Measurements from ENCODE around the gene HAND1. TPM values are rescaled to one million over a fixed set of nuclear protein-coding genes. Genes with fewer than 3 reads are reported as not detected.
A peak's percentile ranks its signal among the peaks of the same experiment; 100 is the strongest.

Gene HAND1
- total and polyA plus RNA-seq, 9 of the 15 experiments (the other 6 are each of a cell fraction or from before 2014, with no cell fraction given): not detected

DNA sequence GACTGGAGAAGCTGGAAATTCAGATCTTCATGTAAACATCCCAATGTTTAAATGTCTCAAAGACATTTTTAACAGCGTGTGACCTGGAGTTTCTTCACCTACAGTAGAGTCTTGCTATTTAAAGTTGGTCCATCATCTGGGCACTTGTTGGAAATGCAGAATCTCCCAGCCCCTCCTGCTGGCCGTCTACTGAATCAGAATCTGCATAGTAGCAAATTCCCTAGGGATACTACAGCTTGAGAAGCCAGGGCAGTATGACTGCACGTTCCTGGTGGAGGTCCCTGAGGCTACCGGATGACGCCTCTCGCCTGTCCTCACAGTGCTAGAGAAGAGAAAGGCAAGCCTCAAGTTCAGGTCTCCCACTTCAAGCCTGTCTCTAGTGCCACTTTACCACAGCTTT, 16.5 kb downstream of the HAND1 start:
- Histone ChIP-seq H3K27me3 (ENCODE audit: control insufficient read depth in 2 of 2, insufficient read depth in 2 of 2, low read length in 2 of 2) (peaks cover 2 to 10% of the 10 kb centered on the region in 2 experiments; a peak in 4 of 5 replicates), H3K27ac (ENCODE audit: extremely low read depth, low read depth, low read length) (no peak overlapping the region), H3K9me1 (ENCODE audit: control insufficient read depth, insufficient read depth, low read length) (no peaks in the 10 kb centered on the region), H2AFZ (ENCODE audit: low read depth, low read length) (no peak overlapping the region), H3K4me2 (ENCODE audit: insufficient read depth, low read length) (no peak overlapping the region), H3K4me1 (replicated peaks in 1 of 2; ENCODE audit: control insufficient read depth in 2 of 2, insufficient read depth in 2 of 2, low read length in 2 of 2) (no peaks in the 10 kb centered on the region), H3K79me2 (ENCODE audit: control insufficient read depth, insufficient read depth, low read length) (no peaks in the 10 kb centered on the region), H3K9me3 (replicated peaks; ENCODE audit: control insufficient read depth, insufficient read depth, low read depth, low read length) (no peaks in the 10 kb centered on the region; the same call in 1 of the 2 replicates), H3K36me3 (ENCODE audit: control insufficient read depth, insufficient read depth, low read length) (peaks cover 4% of the 10 kb centered on the region; the same call in 2 of the 3 replicates), H4K20me1 (replicated peaks; ENCODE audit: control insufficient read depth, insufficient read depth, low read length) (no peaks in the 10 kb centered on the region), H3K4me3 (no peak overlapping the region), H3K9ac (ENCODE audit: insufficient read depth in 1 of 2, low read depth in 2 of 2, low read length in 2 of 2) (no peak overlapping the region)
- CTCF ChIA-PET (ENCODE audit: low intra/inter-chr PET ratio): no interaction called here
- BruUV-seq (replicated peaks): no TSS peak
- TF ChIP-seq, protein P1, sequence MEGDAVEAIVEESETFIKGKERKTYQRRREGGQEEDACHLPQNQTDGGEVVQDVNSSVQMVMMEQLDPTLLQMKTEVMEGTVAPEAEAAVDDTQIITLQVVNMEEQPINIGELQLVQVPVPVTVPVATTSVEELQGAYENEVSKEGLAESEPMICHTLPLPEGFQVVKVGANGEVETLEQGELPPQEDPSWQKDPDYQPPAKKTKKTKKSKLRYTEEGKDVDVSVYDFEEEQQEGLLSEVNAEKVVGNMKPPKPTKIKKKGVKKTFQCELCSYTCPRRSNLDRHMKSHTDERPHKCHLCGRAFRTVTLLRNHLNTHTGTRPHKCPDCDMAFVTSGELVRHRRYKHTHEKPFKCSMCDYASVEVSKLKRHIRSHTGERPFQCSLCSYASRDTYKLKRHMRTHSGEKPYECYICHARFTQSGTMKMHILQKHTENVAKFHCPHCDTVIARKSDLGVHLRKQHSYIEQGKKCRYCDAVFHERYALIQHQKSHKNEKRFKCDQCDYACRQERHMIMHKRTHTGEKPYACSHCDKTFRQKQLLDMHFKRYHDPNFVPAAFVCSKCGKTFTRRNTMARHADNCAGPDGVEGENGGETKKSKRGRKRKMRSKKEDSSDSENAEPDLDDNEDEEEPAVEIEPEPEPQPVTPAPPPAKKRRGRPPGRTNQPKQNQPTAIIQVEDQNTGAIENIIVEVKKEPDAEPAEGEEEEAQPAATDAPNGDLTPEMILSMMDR (IDR thresholded peaks at IDR 0.05 in 2 of 3, conservative IDR thresholded peaks at IDR 0.05 in 1 of 3; ENCODE audit: insufficient read depth in 2 of 3, low read depth in 1 of 3, low read length in 3 of 3): peak; percentile 12 to 46 (median 18); a peak in 2 of 6 replicates
- TF ChIP-seq RAD21 (CRISPR knock-in tag; conservative IDR thresholded peaks at IDR 0.05 in 1 of 2, IDR thresholded peaks at IDR 0.05 in 1 of 2): peak in 1 of 2 experiments; percentile 31; a peak in 2 of 4 replicates
- TF ChIP-seq KDM2B (CRISPR knock-in tag; IDR thresholded peaks at IDR 0.05): no peak
- ATAC-seq (no peak; the same call in 1 of the 3 replicates), DNase-seq (ENCODE audit: extremely low read depth in 1 of 4, low spot score in 3 of 4) (no peak), FAIRE-seq (no peak)
- intact Hi-C loops (cut with micrococcal nuclease) (no loop called here), in situ Hi-C loops (cut with MboI) (no loop called here)
- POLR2A ChIA-PET: interaction anchor here (0.6 to 3.0 kb wide), 2 partner anchors 10 to 207 kb away, joined by 3 to 10 read pairs; no protein-coding TSS in a partner anchor
- WGBS (ENCODE audit: insufficient coverage, low coverage, missing lambda C conversion rate): 30% methylated on average over 6 of the region's 6 CpGs
